DND-41 (cell line): Measurements from ENCODE around the gene UGGT2.
A peak's percentile ranks its signal among the peaks of the same experiment; 100 is the strongest.

ENCODE experiments used
- ATAC-seq: fragments of 200-7000 bp; cut with Tn5 transposase; 3 replicates; pipeline ENCODE4 v1.9.1; 2021; ENCODE audit warnings: low read depth; ENCODE audit not compliant: insufficient read depth
- DNase-seq: peaks from one replicate; pipeline ENCODE4 v3.0.0-alpha.2; 2020
- H2AFZ ChIP-seq: 2 replicates; pipeline ENCODE4 v1.6.0; 2012; ENCODE audit warnings: low read depth, low read length
- H3K27ac ChIP-seq: 2 replicates; pipeline ENCODE4 v1.5.1; 2012; ENCODE audit warnings: low read length, inconsistent platforms
- H3K27me3 ChIP-seq: fragments of 200-600 bp; sonication (generic); 2 replicates; pipeline ENCODE4 v1.6.0; 2012; ENCODE audit warnings: low read length, mild to moderate bottlenecking, inconsistent platforms; ENCODE audit not compliant: insufficient read depth, poor library complexity
- H3K36me3 ChIP-seq: 2 replicates; pipeline ENCODE4 v1.5.1; 2012; ENCODE audit warnings: low read length, inconsistent platforms; ENCODE audit not compliant: insufficient read depth
- H3K4me1 ChIP-seq: 2 replicates; pipeline ENCODE4 v1.5.1; 2012; ENCODE audit warnings: mild to moderate bottlenecking, low read length; ENCODE audit not compliant: insufficient read depth
- H3K4me2 ChIP-seq: 2 replicates; pipeline ENCODE4 v1.6.0; 2012; ENCODE audit warnings: mild to moderate bottlenecking, moderate library complexity, low read length, inconsistent platforms; ENCODE audit not compliant: insufficient read depth
- H3K4me3 ChIP-seq, 2 experiments: fragments of 200-600 bp in 1 of 2; shearing (Covaris generic) in 1 of 2; 2 replicates each; pipeline ENCODE4 v1.5.1; 2012 to 2016; ENCODE audit warnings: inconsistent platforms in 2 of 2, low read length in 2 of 2, mild to moderate bottlenecking in 2 of 2, low read depth in 1 of 2, moderate library complexity in 1 of 2
- H3K79me2 ChIP-seq: 2 replicates; pipeline ENCODE4 v1.6.0; 2012; ENCODE audit warnings: low read length, inconsistent platforms; ENCODE audit not compliant: insufficient read depth
- H3K9ac ChIP-seq: 2 replicates; pipeline ENCODE4 v1.6.0; 2012; ENCODE audit warnings: low read depth, mild to moderate bottlenecking, inconsistent platforms, low read length, moderate library complexity
- H3K9me3 ChIP-seq: 2 replicates; pipeline ENCODE4 v1.5.1; 2012; ENCODE audit warnings: low read length, moderate library complexity, mild to moderate bottlenecking, inconsistent platforms; ENCODE audit not compliant: insufficient read depth, severe bottlenecking
- H4K20me1 ChIP-seq: 2 replicates; pipeline ENCODE4 v1.6.0; 2012; ENCODE audit warnings: low read length; ENCODE audit not compliant: insufficient read depth
- CTCF ChIP-seq: IDR thresholded peaks from 2 replicates; pipeline ENCODE4 v1.5.1; 2012; ENCODE audit warnings: borderline replicate concordance, low read length, moderate library complexity, mild to moderate bottlenecking; ENCODE audit not compliant: poor library complexity, severe bottlenecking; ENCODE audit errors: extremely low read depth
- EZH2 ChIP-seq: IDR thresholded peaks from 3 replicates; pipeline ENCODE4 v1.6.1; 2012; ENCODE audit warnings: borderline replicate concordance, low read depth, mild to moderate bottlenecking, moderate library complexity, low read length, inconsistent platforms; ENCODE audit not compliant: severe bottlenecking

UGGT2 gene

GRCh38 chr13:96081888-96082287 is 28.7 kb upstream of the UGGT2 start:
- no peak for DNase-seq
- TF ChIP-seq EZH2, result no peak

GRCh38 chr13:96080676-96081075 is 27.5 kb upstream of the UGGT2 start:
- Histone ChIP-seq H2AFZ (no peak overlapping the region), H3K36me3 (no peaks in the 10 kb centered on the region), H3K9ac (no peak overlapping the region), H3K27me3 (no peaks in the 10 kb centered on the region), H3K4me2 (no peak overlapping the region), H3K27ac (no peak overlapping the region), H3K9me3 (no peaks in the 10 kb centered on the region), H4K20me1 (no peaks in the 10 kb centered on the region), H3K4me3 (no peak overlapping the region), H3K79me2 (no peaks in the 10 kb centered on the region), H3K4me1 (no peaks in the 10 kb centered on the region)
- ATAC-seq (no peak), DNase-seq (no peak)
- TF ChIP-seq CTCF (no peak), EZH2 (no peak)

More at GRCh38 chr13:96081888-96082287, 28.7 kb upstream of the UGGT2 start:
- Histone ChIP-seq H3K4me3 (no peak overlapping the region), H3K36me3 (no peaks in the 10 kb centered on the region), H2AFZ (no peak overlapping the region), H3K4me1 (no peaks in the 10 kb centered on the region), H3K27me3 (no peaks in the 10 kb centered on the region), H3K27ac (no peak overlapping the region), H3K9me3 (no peaks in the 10 kb centered on the region), H3K9ac (no peak overlapping the region), H3K4me2 (no peak overlapping the region), H4K20me1 (no peaks in the 10 kb centered on the region), H3K79me2 (no peaks in the 10 kb centered on the region)
- no peak for ATAC-seq

- no peak for ATAC-seq
- no peak for DNase-seq
- H2AFZ ChIP-seq, result no peak overlapping the region
- no peaks in the 10 kb centered on the region for H3K4me1 ChIP-seq
- H3K36me3 ChIP-seq, result no peaks in the 10 kb centered on the region
- TF ChIP-seq CTCF (peak; percentile 27), EZH2 (no peak)
- no peaks in the 10 kb centered on the region for H4K20me1 ChIP-seq
- no peak overlapping the region for H3K9ac ChIP-seq
- no peaks in the 10 kb centered on the region for H3K27me3 ChIP-seq
- no peaks in the 10 kb centered on the region for H3K79me2 ChIP-seq
- H3K4me3 ChIP-seq, result no peak overlapping the region
- no peaks in the 10 kb centered on the region for H3K9me3 ChIP-seq
- H3K4me2 ChIP-seq, result no peak overlapping the region
- no peak overlapping the region for H3K27ac ChIP-seq
These were observed 22.8 kb upstream of the UGGT2 start for GRCh38 chr13:96075953-96076543.

- Histone ChIP-seq H3K9ac (no peak overlapping the region), H3K79me2 (no peaks in the 10 kb centered on the region), H3K4me1 (no peaks in the 10 kb centered on the region), H4K20me1 (no peaks in the 10 kb centered on the region), H3K36me3 (no peaks in the 10 kb centered on the region), H2AFZ (no peak overlapping the region), H3K4me2 (no peak overlapping the region), H3K9me3 (no peaks in the 10 kb centered on the region), H3K27ac (no peak overlapping the region), H3K27me3 (no peaks in the 10 kb centered on the region), H3K4me3 (no peak overlapping the region)
- DNase-seq, result no peak
- ATAC-seq, result no peak
- TF ChIP-seq EZH2 (no peak), CTCF (no peak)
These were observed 19.2 kb upstream of the UGGT2 start for GRCh38 chr13:96072392-96072791.
